Measurements from ENCODE around the gene CLCC1. TPM values are rescaled to one million over a fixed set of nuclear protein-coding genes. Genes with fewer than 3 reads are reported as not detected.

The CLCC1 gene
- total RNA-seq, 1 experiment from 2014 or later, result 60.2 TPM

- DNase-seq (ENCODE audit: low spot score), result no peak
- peaks cover 7% of the 10 kb centered on the region for H3K4me1 ChIP-seq (ENCODE audit: insufficient read depth, low read length, poor library complexity, severe bottlenecking)
- no peaks in the 10 kb centered on the region for H3K27me3 ChIP-seq (replicated peaks; ENCODE audit: insufficient read depth, low read depth, low read length, poor library complexity)
- H3K4me3 ChIP-seq (ENCODE audit: low read depth, low read length, poor library complexity, severe bottlenecking), result no peak overlapping the region
- intact Hi-C loops (cut with micrococcal nuclease; ENCODE audit: unreplicated experiment), result loop anchor here (10.0 kb wide), 1 partner anchor 144 kb away; no protein-coding TSS in a partner anchor
- H3K36me3 ChIP-seq (ENCODE audit: insufficient read depth, low read length, poor library complexity, severe bottlenecking), result no peaks in the 10 kb centered on the region
- ChIA-PET CTCF (no interaction called here), POLR2A (ENCODE audit: low non-redundant PET) (interaction anchor here (0.6 to 0.7 kb wide), 3 partner anchors 60 to 269 kb away, joined by 3 to 4 read pairs (median 4); no protein-coding TSS in a partner anchor)
- no peaks in the 10 kb centered on the region for H3K9me3 ChIP-seq (ENCODE audit: low read depth, low read length, poor library complexity, severe bottlenecking)
- TF ChIP-seq CTCF (conservative IDR thresholded peaks at IDR 0.05; ENCODE audit: low read depth, low read length), result no peak
- no peak for TF ChIP-seq EZH2 (IDR thresholded peaks at IDR 0.05; ENCODE audit: borderline replicate concordance, low read depth, low read length, poor library complexity, severe bottlenecking)
- H3K27ac ChIP-seq (ENCODE audit: low read depth, low read length, poor library complexity, severe bottlenecking), result no peak overlapping the region
- BruUV-seq (replicated peaks), result no TSS peak
These were observed 2.1 kb downstream of the CLCC1 start for GRCh38 chr1:108961198-108961597.

- no TSS peak for BruUV-seq (replicated peaks)
- Histone ChIP-seq H3K4me1 (ENCODE audit: insufficient read depth, low read length, poor library complexity, severe bottlenecking) (peaks cover 7% of the 10 kb centered on the region), H3K27me3 (replicated peaks; ENCODE audit: insufficient read depth, low read depth, low read length, poor library complexity) (no peaks in the 10 kb centered on the region), H3K36me3 (ENCODE audit: insufficient read depth, low read length, poor library complexity, severe bottlenecking) (no peaks in the 10 kb centered on the region), H3K27ac (ENCODE audit: low read depth, low read length, poor library complexity, severe bottlenecking) (no peak overlapping the region), H3K4me3 (ENCODE audit: low read depth, low read length, poor library complexity, severe bottlenecking) (no peak overlapping the region), H3K9me3 (ENCODE audit: low read depth, low read length, poor library complexity, severe bottlenecking) (no peaks in the 10 kb centered on the region)
- ChIA-PET CTCF (no interaction called here), POLR2A (ENCODE audit: low non-redundant PET) (interaction anchor here (0.6 kb wide), 1 partner anchor 269 kb away, joined by 3 read pairs; no protein-coding TSS in a partner anchor)
- intact Hi-C loops (cut with micrococcal nuclease; ENCODE audit: unreplicated experiment), result loop anchor here (10.0 kb wide), 1 partner anchor 144 kb away; no protein-coding TSS in a partner anchor
- TF ChIP-seq EZH2 (IDR thresholded peaks at IDR 0.05; ENCODE audit: borderline replicate concordance, low read depth, low read length, poor library complexity, severe bottlenecking) (no peak), CTCF (conservative IDR thresholded peaks at IDR 0.05; ENCODE audit: low read depth, low read length) (no peak)
- no peak for DNase-seq (ENCODE audit: low spot score)
These were observed 2.6 kb downstream of the CLCC1 start for GRCh38 chr1:108960719-108961118.

- H3K9me3 ChIP-seq (ENCODE audit: low read depth, low read length, poor library complexity, severe bottlenecking), result no peaks in the 10 kb centered on the region
- H3K27me3 ChIP-seq (replicated peaks; ENCODE audit: insufficient read depth, low read depth, low read length, poor library complexity), result no peaks in the 10 kb centered on the region
- BruUV-seq (replicated peaks), result no TSS peak
- TF ChIP-seq EZH2 (IDR thresholded peaks at IDR 0.05; ENCODE audit: borderline replicate concordance, low read depth, low read length, poor library complexity, severe bottlenecking) (no peak), CTCF (conservative IDR thresholded peaks at IDR 0.05; ENCODE audit: low read depth, low read length) (no peak)
- no peak for DNase-seq (ENCODE audit: low spot score)
- peaks cover 7% of the 10 kb centered on the region for H3K4me1 ChIP-seq (ENCODE audit: insufficient read depth, low read length, poor library complexity, severe bottlenecking)
- H3K27ac ChIP-seq (ENCODE audit: low read depth, low read length, poor library complexity, severe bottlenecking), result no peak overlapping the region
- H3K36me3 ChIP-seq (ENCODE audit: insufficient read depth, low read length, poor library complexity, severe bottlenecking), result peaks cover 6% of the 10 kb centered on the region
- no peak overlapping the region for H3K4me3 ChIP-seq (ENCODE audit: low read depth, low read length, poor library complexity, severe bottlenecking)
- intact Hi-C loops (cut with micrococcal nuclease; ENCODE audit: unreplicated experiment), result no loop called here
- CTCF ChIA-PET, result no interaction called here
- POLR2A ChIA-PET (ENCODE audit: low non-redundant PET), result no interaction called here
These were observed 5.4 kb downstream of the CLCC1 start for GRCh38 chr1:108957888-108958287.

Data from A673 (cell line).